Stimulated activated CD4-positive, alpha-beta T cell treated with anti-CD3 and anti-CD28 coated beads, TNF-alpha, amount 100 ng/mL, for 1 hour (primary cell): ENCODE data around the gene ST6GALNAC3.
"Not testable (repeated sequence)": the region's sequence is repeated elsewhere in the genome, so short reads cannot be mapped to it uniquely, and the experiment has no call there.

Experiments
- DNase-seq, 3 donors: peaks; one replicate each; pipeline ENCODE4 v3.0.0-alpha.2; 2020; ENCODE audit warnings: low read depth in 3 of 3, low spot score in 1 of 3

ST6GALNAC3 gene

GRCh38 chr1:76073481-76073880, 1.1 kb upstream of the ST6GALNAC3 start:
- DNase-seq, result no peak

DNA sequence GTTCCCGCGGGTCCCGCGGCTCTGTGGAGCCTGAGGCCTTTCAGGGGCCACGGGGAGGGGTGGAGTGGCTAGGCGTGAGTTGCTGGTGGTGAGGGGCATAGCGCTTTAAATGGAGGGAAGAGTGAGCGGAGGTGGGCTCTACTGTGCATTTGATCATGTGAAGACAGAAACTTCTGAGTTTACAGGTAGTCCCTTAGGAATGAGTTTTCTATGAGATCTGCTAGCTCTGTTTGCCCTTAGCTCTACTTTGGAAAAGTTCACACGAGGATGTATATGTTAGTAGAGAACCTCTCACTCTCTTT, 593 bp downstream of the ST6GALNAC3 start:
- DNase-seq, result no peak

GRCh38 chr1:76075877-76076276, 1.3 kb downstream of the ST6GALNAC3 start:
- DNase-seq, result no peak

DNA sequence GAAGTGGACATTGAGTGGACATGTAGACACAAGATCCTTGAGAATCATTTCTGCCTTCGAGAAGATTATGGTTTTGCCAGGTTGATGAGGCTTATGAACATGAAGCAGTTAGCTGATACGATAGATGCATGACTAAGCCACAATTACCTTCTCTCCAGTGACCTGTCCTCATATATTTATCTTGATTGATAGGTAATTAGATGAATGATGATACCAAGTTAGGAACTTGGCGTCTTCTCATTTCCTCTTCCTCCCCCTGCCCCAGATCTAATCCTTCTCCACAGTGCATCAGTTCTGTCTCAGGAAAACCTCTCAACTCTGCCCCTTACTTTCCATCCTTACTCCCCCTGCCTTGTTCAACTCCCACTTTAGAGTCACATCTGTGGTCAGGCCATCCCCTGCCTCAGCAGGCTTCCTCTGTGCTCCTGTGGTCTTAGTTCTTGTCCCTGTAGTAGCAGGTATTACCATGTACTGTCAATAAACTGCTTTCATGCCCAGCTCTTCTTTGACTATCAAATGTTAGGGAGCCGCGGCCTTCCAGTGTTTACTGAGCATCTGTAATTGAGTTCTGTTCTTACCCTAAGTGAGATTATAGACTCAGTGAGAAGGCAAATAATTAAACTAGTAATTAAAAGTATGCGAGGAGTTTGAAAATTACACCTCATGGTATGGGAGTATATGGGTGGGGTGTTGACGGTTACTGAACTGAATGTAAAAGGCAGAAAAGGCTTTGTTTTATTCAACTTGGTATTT, 5.1 kb downstream of the ST6GALNAC3 start:
- no peak for DNase-seq

- DNase-seq, result no peak
Measured at GRCh38 chr1:76080552-76081079, 6.1 kb downstream of the ST6GALNAC3 start.

DNA sequence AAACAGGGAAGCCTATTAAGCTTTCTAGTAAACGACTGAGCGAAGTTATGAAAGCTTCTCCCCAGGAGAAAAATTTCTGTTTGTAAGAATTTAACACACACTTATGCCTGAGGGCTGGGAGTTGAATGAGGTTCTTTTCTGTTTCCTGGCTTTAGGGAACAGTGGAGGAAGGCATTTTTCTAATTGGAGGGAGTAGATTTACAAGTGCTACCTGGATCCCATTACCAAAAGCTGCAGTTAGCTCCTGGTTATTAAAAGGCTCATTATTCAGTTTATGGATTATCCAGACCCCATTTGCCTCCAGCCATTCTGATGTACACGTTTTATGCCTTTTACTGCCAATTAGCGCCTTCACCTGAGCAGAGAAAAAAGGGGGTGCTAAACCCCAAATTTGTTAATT, 7.5 kb downstream of the ST6GALNAC3 start:
- DNase-seq, result no peak

- no peak for DNase-seq
Measured at GRCh38 chr1:76083189-76083588, 8.6 kb downstream of the ST6GALNAC3 start.

DNA sequence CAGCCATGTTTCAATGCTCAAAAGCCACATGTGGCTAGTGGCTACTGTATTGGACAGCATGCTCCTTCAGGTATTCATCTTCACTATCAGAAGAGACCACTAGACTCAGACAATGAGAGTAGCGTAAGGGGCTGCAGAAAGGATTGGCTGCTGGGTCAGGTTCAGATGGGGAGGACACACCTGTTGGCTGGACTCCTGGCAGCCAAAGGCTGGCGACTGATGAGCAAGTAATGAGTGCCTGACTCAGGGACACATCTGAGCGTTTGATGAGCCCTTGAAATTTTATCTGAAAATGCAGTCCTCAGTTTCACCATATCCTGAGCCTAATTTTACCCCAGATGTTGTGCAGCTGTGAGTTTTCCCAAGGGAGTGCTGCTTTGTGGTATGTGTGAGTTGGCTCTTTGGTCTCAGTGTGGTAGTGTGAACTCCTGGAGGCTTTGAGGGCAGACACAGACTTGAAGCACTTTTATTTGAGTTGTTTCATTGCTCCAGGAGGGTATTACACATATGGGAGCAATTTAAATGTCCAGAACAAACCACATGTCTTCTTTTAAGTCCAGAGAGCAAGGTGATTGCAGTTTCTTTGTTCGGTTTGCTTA, 9.6 kb downstream of the ST6GALNAC3 start:
- no peak for DNase-seq

DNA sequence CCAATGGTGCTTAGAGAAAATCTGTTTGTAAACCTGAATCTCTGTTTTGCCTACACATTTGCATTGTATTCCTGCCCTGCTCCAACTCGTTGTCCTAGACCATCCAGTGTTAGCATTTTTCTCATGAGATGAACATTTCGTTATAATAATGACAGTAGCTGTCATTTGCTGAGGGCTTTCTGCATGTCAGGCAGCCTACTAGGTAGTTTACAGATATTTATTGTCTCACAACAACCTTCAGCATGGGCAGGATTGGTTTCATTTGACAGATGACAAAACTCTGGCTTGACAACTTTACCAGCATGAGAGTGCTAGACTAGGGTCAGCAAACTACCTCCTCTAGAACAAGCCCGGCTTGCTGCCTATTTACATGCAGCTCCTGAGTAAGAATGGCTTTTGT, 10.1 kb downstream of the ST6GALNAC3 start:
- no peak for DNase-seq

DNA sequence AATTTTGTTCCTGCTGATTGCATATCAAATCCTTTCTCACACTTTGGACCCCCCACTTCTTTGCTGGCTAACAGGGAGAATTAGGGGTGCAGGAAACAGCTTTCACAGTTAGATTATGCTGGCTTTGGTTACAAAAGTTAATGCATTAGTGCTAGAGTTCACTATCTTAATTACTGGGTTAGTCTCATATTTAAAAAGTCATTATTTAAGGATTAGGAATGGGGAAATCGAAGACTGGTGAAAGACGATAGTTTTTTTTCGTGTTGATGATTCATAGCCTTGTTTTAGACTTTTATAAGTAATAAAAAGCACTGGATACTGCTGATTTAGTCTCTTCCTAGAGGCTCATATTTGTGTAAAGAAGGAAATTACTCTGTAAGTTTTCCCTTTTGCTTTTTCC, 11.6 kb downstream of the ST6GALNAC3 start:
- DNase-seq, result no peak

- no peak for DNase-seq
Measured at GRCh38 chr1:76086597-76086996, 12.1 kb downstream of the ST6GALNAC3 start.

DNA sequence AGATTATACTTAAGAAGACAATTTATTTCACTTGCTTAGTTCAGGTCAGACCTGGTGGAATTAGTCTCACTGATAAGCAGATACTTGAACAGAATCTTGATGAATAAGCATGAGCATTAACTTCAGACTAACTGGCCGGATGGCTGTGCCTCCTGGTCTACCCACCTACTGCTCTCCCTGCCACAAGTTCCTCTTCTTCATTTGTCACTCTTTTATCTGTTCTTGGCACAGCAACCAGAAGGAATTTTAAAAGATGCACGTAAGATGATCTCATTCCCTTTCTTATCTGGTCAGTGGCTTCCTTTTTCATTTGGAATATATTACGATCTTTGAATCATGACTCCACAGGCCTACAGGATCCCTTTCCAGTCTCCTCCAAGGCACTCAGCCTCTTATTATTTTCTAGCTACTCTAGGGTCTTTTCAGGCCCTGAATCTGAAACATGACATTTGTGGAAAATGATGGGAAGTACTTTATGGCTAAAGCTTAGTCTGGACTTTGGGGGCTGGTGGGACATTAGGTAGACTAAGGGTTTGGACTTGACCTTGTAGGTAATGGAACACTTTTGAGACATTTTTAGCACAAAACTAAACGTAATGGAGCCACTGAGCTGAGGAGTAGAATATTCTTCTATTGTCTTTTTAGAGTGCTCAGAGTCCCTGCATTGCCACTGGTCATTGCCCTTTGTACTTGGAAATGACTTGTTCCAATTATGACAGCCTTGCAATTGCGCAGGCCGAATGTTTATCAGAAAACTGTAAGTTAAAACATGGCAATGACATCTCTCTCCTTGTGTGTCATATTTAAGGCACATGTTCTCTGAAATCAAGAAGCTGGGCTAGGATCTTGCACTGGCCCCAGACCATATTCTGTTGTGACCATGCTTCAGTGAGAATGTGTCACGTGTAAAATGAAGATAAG, 16.0 kb downstream of the ST6GALNAC3 start:
- DNase-seq, result no peak

- no peak for DNase-seq
Measured at GRCh38 chr1:76092812-76093211, 18.3 kb downstream of the ST6GALNAC3 start.

DNA sequence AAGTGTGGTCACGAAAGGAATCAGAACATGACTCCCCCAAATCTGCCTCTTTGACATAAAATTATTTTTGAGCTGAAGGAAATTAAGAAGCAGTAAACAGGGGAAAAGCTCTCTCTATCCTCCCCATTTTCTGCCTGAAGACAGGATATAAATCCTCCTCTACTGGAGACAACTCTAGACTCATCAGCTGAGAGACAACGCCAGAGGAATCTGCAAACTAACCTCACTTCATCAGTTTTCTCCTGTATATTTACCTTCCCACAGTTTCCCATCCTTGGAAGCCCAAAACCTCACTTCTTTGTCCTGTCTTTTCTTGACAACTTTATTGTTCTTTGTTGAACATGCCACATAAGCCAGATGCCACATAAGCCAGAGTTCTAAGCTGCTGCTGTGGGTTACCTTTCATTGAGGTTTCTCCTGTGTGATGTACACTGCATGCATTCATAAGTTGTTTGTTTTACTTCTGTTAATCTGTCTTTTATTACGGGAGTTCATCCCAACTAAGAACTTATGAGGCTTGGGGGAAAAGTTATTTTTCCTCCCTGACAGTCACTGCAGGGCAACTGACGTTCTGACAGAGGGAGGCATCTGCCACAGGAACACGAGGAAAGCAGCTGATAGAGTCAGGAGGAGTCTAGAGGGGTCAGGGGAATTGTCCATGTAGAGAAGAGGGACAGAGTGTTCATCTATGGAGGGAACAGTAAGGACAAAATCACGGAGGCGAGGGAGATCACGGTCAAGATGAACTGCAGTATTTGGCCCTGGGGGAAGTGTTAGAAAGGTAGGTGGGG, 19.2 kb downstream of the ST6GALNAC3 start:
- DNase-seq, result no peak

GRCh38 chr1:76095802-76096201, 21.3 kb downstream of the ST6GALNAC3 start:
- DNase-seq, result no peak

DNA sequence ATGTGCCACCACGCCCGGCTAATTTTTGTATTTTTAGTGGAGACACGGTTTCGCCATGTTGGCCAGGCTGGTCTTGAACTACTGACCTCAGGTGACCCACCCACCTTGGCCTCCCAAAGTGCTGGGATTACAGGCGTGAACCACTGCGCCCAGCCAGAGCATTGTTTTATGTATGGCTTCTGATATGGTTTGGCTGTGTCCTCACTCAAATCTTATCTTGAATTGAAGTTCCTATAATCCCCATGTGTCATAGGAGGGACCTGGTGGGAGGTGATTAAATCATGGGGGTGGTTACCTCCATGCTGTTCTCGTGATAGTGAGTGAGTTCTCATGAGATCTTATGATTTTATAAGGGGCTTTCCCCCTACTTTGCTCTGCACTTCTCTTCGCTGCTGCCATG, 22.5 kb downstream of the ST6GALNAC3 start:
- DNase-seq, result not testable (repeated sequence)

- no peak for DNase-seq
Measured at GRCh38 chr1:76098845-76099244, 24.3 kb downstream of the ST6GALNAC3 start.

DNA sequence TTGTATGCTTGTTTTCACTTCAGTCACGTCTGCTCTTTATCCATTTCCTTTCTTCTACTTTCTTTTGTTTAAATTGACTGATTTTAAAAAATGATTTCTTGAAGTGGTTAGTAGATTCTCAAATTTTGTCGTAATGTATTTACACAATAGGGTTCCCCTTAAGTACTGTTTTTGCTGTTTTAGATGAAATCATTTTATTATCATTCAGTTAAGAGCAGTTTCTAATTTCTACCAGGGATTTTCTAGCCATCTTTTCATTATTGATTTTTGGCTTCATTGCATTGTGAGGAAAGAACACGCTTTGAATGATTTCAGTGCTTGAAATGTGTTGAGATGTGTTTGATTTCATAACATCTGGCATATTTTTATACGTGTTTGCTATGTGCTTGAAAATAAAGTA, 27.0 kb downstream of the ST6GALNAC3 start:
- DNase-seq, result no peak

- DNase-seq, result no peak
Measured at GRCh38 chr1:76102046-76102445, 27.5 kb downstream of the ST6GALNAC3 start.

DNA sequence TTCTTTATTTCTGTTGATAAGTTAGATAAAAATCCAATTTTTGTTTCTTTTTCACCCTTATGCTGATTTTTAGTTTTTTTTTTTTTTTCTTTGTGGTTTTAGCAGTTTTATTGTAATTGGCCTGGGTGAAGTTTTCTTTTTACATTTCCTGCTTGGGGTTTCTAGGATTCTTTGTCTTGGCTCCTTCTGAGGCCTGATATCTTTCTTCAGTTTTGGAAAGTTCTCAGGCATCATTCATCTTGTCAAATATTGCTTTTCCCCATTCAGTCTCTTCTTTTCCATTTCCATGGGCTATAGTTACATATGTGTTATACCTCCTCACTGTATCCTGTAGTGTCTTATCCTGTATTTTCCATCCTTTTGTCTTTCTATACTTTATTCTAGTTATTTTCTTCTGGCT, 28.5 kb downstream of the ST6GALNAC3 start:
- DNase-seq, result no peak

DNA sequence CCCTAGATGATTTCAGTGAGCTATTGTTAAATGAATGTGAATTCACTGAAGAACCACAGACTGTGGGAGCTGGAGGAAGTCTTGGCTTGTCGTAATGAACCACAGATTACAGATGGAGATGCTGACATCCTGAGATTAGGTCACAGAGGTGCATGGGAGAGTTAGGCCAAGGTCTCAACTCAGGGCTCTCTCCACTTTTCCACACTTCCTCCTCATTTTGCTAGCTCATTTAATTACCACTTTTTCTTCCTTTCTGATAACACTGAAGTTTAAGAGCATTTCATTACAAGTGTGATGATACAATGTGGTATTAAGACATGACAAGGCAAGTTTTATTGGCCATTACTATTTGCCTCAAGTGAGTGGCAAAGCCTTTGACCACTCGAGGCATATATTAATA, 30.8 kb downstream of the ST6GALNAC3 start:
- no peak for DNase-seq
